ENCODE measurements around the gene PCMTD2.

Gene PCMTD2

DNA sequence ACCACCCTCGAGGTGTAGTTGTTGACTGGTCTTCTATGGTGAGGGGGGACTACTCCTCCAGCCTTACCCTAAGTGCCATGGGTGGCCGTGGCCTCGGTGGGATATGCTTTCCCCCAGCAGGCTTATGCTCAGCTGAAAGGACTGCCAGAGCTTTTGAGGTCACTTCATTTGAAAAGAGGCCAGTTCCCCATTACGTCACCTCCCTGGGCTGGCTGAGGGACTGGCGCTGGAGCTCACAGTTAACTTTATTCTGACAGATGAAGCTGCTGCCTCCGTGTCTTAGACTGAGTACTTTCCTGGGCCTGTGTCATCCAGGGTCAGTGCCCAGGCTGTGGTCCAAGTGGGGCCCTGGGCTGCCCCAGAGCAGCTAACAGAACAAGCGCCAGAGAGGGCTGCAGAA, 42.8 kb upstream of the PCMTD2 start:
- DNase-seq (ENCODE audit: low spot score) = no peak
- TF ChIP-seq, protein P1, sequence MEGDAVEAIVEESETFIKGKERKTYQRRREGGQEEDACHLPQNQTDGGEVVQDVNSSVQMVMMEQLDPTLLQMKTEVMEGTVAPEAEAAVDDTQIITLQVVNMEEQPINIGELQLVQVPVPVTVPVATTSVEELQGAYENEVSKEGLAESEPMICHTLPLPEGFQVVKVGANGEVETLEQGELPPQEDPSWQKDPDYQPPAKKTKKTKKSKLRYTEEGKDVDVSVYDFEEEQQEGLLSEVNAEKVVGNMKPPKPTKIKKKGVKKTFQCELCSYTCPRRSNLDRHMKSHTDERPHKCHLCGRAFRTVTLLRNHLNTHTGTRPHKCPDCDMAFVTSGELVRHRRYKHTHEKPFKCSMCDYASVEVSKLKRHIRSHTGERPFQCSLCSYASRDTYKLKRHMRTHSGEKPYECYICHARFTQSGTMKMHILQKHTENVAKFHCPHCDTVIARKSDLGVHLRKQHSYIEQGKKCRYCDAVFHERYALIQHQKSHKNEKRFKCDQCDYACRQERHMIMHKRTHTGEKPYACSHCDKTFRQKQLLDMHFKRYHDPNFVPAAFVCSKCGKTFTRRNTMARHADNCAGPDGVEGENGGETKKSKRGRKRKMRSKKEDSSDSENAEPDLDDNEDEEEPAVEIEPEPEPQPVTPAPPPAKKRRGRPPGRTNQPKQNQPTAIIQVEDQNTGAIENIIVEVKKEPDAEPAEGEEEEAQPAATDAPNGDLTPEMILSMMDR (IDR thresholded peaks at IDR 0.05; ENCODE audit: extremely low read depth, missing control alignments) = no peak

DNA sequence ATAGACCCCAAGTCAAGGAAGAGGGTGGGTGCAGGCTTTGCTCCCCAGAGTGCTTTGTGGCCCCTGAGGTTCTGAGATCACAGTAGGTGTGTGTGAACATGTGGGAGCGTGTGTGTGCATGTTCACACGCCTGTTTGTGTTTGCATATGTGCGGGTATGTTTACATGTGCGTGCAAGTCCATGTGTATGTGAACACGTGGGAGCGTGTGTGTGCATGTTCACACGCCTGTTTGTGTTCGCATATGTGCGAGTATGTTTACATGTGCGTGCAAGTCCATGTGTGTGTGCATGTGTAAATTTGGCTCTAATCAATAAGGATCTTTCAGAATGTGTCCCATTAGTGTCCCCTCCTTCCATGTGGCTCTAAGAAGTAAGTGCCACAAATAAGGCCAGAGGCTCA, 41.4 kb upstream of the PCMTD2 start:
- TF ChIP-seq, protein P1 (IDR thresholded peaks at IDR 0.05; ENCODE audit: extremely low read depth, missing control alignments) = no peak
- no peak for DNase-seq (ENCODE audit: low spot score)

DNA sequence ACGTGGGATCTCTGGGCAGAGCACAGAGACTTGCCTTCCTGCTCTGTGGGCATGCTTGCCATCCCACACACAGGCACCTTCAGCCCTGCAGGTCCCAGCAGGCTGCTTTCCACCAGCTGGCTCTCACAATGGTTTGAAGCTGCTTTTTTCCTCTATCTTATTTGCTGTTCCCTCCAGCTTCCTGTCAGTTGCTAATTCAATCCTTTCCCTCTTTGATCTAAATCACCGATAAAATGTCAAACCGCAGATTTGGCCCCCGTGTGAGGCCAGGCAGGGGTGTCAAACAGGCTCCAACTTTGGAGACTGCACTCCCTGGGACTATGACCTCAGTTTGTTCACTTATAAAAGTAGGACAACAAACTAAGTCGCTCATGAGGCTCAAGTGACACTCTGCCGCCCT, 40.6 kb upstream of the PCMTD2 start:
- TF ChIP-seq, protein P1 (IDR thresholded peaks at IDR 0.05; ENCODE audit: extremely low read depth, missing control alignments) = no peak
- no peak for DNase-seq (ENCODE audit: low spot score)

DNA sequence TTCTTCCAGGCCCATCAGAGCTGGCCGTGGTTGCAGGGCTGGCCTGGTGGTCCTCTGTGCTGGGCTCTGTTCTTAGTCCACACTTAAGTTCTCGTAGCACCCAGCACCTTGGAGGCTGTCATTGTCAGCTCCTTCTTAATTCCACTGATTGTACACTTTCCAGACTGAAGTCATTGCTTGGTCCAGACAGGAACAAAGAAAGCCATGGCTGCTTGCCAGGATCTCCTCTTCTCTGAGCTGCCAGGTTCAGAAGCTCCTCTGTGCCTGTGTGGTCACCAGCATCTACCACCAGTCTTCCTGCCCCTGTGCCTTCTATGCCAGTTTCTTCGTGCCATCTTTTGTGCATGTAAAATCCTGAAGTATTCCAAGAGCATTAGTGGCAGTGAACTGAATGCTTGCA, 39.5 kb upstream of the PCMTD2 start:
- TF ChIP-seq, protein P1 (IDR thresholded peaks at IDR 0.05; ENCODE audit: extremely low read depth, missing control alignments) = no peak
- no peak for DNase-seq (ENCODE audit: low spot score)

DNA sequence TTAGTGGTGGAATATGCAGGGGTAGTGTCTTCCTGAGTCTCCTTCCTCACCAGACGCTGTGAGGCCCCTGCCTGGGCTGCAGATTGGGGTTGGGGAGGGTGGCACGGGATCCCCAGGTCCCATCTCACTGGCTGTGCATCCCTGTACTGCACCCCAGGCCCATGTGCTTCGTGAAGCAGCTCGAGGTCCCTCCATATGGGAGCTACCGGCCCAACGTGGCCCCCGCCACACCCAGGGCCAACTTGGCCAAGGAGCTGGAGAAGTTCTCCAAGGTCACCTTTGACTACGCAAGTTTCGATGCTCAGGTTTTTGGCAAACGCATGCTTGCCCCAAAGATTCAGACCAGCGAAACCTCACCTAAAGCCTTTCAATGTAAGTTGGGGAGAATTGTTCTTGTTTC, 38.6 kb upstream of the PCMTD2 start:
- TF ChIP-seq, protein P1 (IDR thresholded peaks at IDR 0.05; ENCODE audit: extremely low read depth, missing control alignments) = no peak
- no peak for DNase-seq (ENCODE audit: low spot score)

DNA sequence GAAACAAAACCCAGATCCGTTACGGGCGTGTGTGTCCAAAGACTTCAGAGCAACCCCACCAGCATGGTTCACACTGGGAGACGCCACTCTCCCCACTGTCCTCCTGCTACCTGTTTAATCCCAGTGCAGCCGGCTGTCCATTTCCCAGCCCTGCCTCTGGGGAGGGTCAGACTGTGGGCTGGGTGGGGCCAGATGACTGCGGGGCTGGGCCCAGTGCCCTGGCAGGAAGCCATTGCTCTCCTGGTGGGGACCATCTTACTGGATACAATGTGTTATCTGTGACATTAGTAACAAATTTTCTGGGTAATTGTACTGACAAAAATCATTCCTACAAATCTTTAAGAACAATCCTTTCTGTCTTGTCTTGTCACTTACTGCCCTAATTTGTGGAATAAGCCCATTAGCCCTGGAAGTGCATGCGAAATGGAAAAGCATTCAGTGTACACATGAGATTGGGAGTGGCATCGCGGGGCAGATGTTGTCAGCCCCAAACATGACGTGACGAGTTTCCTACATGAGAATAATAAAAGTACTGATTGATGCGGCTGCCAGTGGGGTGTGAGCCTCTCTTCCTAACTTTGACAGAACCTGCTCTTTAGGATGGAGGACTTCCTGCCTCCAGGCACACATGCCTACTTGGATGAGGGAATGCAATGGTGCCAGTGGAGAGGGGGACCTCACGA, 37.9 kb upstream of the PCMTD2 start:
- TF ChIP-seq, protein P1 (IDR thresholded peaks at IDR 0.05; ENCODE audit: extremely low read depth, missing control alignments) = no peak
- no peak for DNase-seq (ENCODE audit: low spot score)

DNA sequence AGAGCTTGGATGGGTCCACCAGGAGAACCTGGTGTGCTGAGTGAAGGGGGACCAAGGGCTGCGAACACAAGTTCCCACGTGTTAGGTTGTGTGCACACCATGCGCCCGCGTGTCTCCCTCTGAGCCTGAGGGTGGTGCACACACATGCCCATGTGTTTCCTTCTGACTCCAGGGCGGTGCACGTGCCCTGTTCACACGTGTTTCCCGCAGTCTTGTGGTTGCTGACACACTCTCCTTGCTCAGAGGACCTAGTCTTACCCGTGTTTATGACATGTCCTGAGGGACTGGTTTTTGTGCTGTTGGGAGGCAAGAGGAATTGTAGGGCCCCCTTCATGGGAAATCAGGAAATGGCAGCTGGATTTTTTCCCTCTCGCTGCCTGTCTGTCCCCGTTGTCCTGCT, 36.3 kb upstream of the PCMTD2 start:
- DNase-seq (ENCODE audit: low spot score) = no peak

More for the DNA sequence above, 36.3 kb upstream of the PCMTD2 start:
- TF ChIP-seq, protein P1 (IDR thresholded peaks at IDR 0.05; ENCODE audit: extremely low read depth, missing control alignments) = no peak

Measured in GM20000 (cell line).